Endothelial cell of umbilical vein (primary cell): Measurements from ENCODE around the gene DEGS2. TPM values are rescaled to one million over a fixed set of nuclear protein-coding genes. Genes with fewer than 3 reads are reported as not detected.

Experiments
- BruUV-seq: library from RNA; stranded (reverse); fragments of 400-500 nt; replicated peaks from 2 replicates; lab custom pipeline; 2021; lab: Mats Ljungman, UMichigan
- CTCF ChIA-PET: fragments of 300-600, 350-600 bp; sonication (Branson Sonifier 250); formaldehyde crosslinking; loops from one replicate; lab custom pipeline; 2021; ENCODE audit warnings: antibody characterized with exemption, inconsistent platforms; lab: Charles Lee
- POLR2A ChIA-PET: fragments of 300-600, 350-600 bp; sonication (Branson Sonifier 250); formaldehyde crosslinking; loops from one replicate; lab custom pipeline; 2021; ENCODE audit warnings: antibody characterized with exemption, inconsistent platforms; lab: Charles Lee
- DNase-seq: peaks from one replicate; pipeline ENCODE4 v3.0.0-alpha.2; 2011; ENCODE audit warnings: low read depth, low spot score
- FAIRE-seq: peaks from 2 replicates; lab custom pipeline; 2011; peaks lifted over from hg19 to GRCh38; lab: Jason Lieb, UNC
- H2AFZ ChIP-seq: 2 replicates; pipeline ENCODE4 v1.6.0; 2012; ENCODE audit warnings: low read depth, low read length, control low read depth, inconsistent platforms
- H3K27ac ChIP-seq: 2 replicates; pipeline ENCODE4 v1.5.1; 2011; ENCODE audit warnings: low read depth, mild to moderate bottlenecking, control low read depth, low read length, moderate library complexity; ENCODE audit not compliant: insufficient read depth
- H3K27me3 ChIP-seq, 2 experiments: 2 replicates each; pipeline versions ENCODE4 v1.6.0 to v1.6.1; 2011; ENCODE audit warnings: low read length in 2 of 2, mixed read lengths in 1 of 2; ENCODE audit not compliant: control insufficient read depth in 2 of 2, insufficient read depth in 2 of 2
- H3K36me3 ChIP-seq, 2 experiments: 2 replicates in 1 of 2; 3 replicates in 1 of 2; pipeline ENCODE4 v1.5.1; 2011; ENCODE audit warnings: low read length in 2 of 2, mild to moderate bottlenecking in 1 of 2, moderate library complexity in 1 of 2; ENCODE audit not compliant: control insufficient read depth in 2 of 2, insufficient read depth in 2 of 2; ENCODE audit errors: extremely low read depth in 1 of 2
- H3K4me1 ChIP-seq: 3 replicates; pipeline ENCODE4 v1.5.1; 2011; ENCODE audit warnings: mild to moderate bottlenecking, low read length; ENCODE audit not compliant: control insufficient read depth, insufficient read depth; ENCODE audit errors: extremely low read depth
- H3K4me2 ChIP-seq: 2 replicates; pipeline ENCODE4 v1.6.1; 2011; ENCODE audit warnings: low read length, control low read depth, mixed read lengths; ENCODE audit not compliant: insufficient read depth
- H3K4me3 ChIP-seq, 3 experiments: fragments of 200-600 bp in 1 of 3; sonication (generic), shearing (Covaris generic) in 1 of 3; replicated peaks in 1 of 3; 2 replicates each; pipeline ENCODE4 v1.5.1; 2011 to 2016; ENCODE audit warnings: control low read depth in 3 of 3, low read length in 3 of 3, mild to moderate bottlenecking in 2 of 3, inconsistent platforms in 1 of 3, low read depth in 1 of 3, moderate library complexity in 1 of 3; ENCODE audit not compliant: insufficient read depth in 1 of 3
- H3K79me2 ChIP-seq: 2 replicates; pipeline ENCODE4 v1.6.0; 2012; ENCODE audit warnings: low read length, inconsistent platforms; ENCODE audit not compliant: control insufficient read depth, insufficient read depth
- H3K9ac ChIP-seq: replicated peaks from 2 replicates; pipeline ENCODE3; 2011; ENCODE audit warnings: low read length, control low read depth; ENCODE audit not compliant: insufficient read depth; ENCODE audit errors: extremely low read depth
- H3K9me1 ChIP-seq: replicated peaks from 3 replicates; pipeline ENCODE4 v1.6.0; 2011; ENCODE audit warnings: mild to moderate bottlenecking, low read length; ENCODE audit not compliant: control insufficient read depth, insufficient read depth; ENCODE audit errors: extremely low read depth
- H3K9me3 ChIP-seq: replicated peaks from 2 replicates; pipeline ENCODE4 v1.5.1; 2012; ENCODE audit warnings: low read length, inconsistent platforms; ENCODE audit not compliant: control insufficient read depth, insufficient read depth
- H4K20me1 ChIP-seq: replicated peaks from 2 replicates; pipeline ENCODE3; 2011; ENCODE audit warnings: mild to moderate bottlenecking, low read length; ENCODE audit not compliant: control insufficient read depth, insufficient read depth; ENCODE audit errors: extremely low read depth
- EZH2 ChIP-seq: IDR thresholded peaks from 2 replicates; pipeline ENCODE4 v1.6.1; 2012; ENCODE audit warnings: borderline replicate concordance, low read depth, mild to moderate bottlenecking, moderate library complexity, low read length, inconsistent platforms; ENCODE audit not compliant: severe bottlenecking
- FOS ChIP-seq: IDR thresholded peaks from 2 replicates; pipeline ENCODE4 v1.6.1; 2011; ENCODE audit warnings: mild to moderate bottlenecking, low read length, moderate library complexity, borderline replicate concordance; ENCODE audit not compliant: insufficient read depth
- GATA2 ChIP-seq: IDR thresholded peaks from 2 replicates; pipeline ENCODE4 v1.7.0; 2011; ENCODE audit warnings: low read depth, mild to moderate bottlenecking, moderate library complexity, mixed read lengths, low read length; ENCODE audit not compliant: insufficient read length, insufficient read depth
- JUN ChIP-seq: IDR thresholded peaks from 2 replicates; pipeline ENCODE4 v1.6.1; 2011; ENCODE audit warnings: borderline replicate concordance, low read depth; ENCODE audit not compliant: insufficient read length, insufficient read depth
- MYC ChIP-seq: IDR thresholded peaks from one replicate; pipeline ENCODE4 v1.6.1; 2011; ENCODE audit warnings: mild to moderate bottlenecking, low read depth, low read length
- POLR2A ChIP-seq: IDR thresholded peaks from 2 replicates; pipeline ENCODE4 v1.6.1; 2012; ENCODE audit warnings: low read depth, mild to moderate bottlenecking, control low read depth, low read length
- POLR2AphosphoS5 ChIP-seq: IDR thresholded peaks from 2 replicates; pipeline ENCODE4 v1.6.1; 2012; ENCODE audit warnings: low read depth, mild to moderate bottlenecking, control low read depth, low read length, moderate library complexity; ENCODE audit not compliant: insufficient read depth
- dilution Hi-C: fragments of 300-500 bp; cut with MboI; formaldehyde crosslinking; loops from one replicate; pipeline ENCODE4 v1.15.0; 2019; ENCODE audit warnings: low sequenced_read_pairs; ENCODE audit not compliant: extremely low pct_ligation_motif_present
- intact Hi-C: fragments of 100-400 bp; cut with micrococcal nuclease; formaldehyde crosslinking; loops from one replicate; pipeline ENCODE4 v1.10.0; 2022
- polyA plus RNA-seq, 4 experiments: library from polyadenylated mRNA; depleted of rRNA in 3 of 4; stranded (reverse) in 3 of 4; unstranded in 1 of 4; fragments of >200 nt; gene quantifications; 2 replicates each; pipeline versions ENCODE4 v1.2.1 to v1.2.3, GENCODE V29; 2011 to 2012; ENCODE audit warnings: missing spikeins in 1 of 4
- total RNA-seq: library from RNA; stranded (reverse); gene quantifications from 2 replicates; pipeline ENCODE4 v1.2.3, GENCODE V29; 2021
- TF ChIP-seq, protein P1 (sequence below), 2 donors: IDR thresholded peaks; 1 replicate in 1 of 2; 2 replicates in 1 of 2; pipeline ENCODE4 v1.5.1; 2011; ENCODE audit warnings: low read length in 2 of 2, mild to moderate bottlenecking in 2 of 2, moderate library complexity in 2 of 2, control low read depth in 1 of 2, inconsistent platforms in 1 of 2, low read depth in 1 of 2; ENCODE audit not compliant: insufficient read depth in 1 of 2; ENCODE audit errors: extremely low read depth in 1 of 2
- TF ChIP-seq, protein P2 (sequence below): IDR thresholded peaks from 2 replicates; pipeline ENCODE4 v1.6.1; 2011; ENCODE audit not compliant: insufficient read depth, insufficient read length

Gene DEGS2
- total and polyA plus RNA-seq, 2 donors (not counting 3 experiments of a cell fraction or from before 2014, with no cell fraction given): 0.06 TPM; not detected in 1

GRCh38 chr14:100117026-100117425 lies 42.4 kb downstream of the DEGS2 start:
- dilution Hi-C loops: no loop called here
- no peak for TF ChIP-seq GATA2

GRCh38 chr14:100116134-100116533 lies 43.3 kb downstream of the DEGS2 start:
- ChIA-PET CTCF (interaction anchor here (0.9 to 2.9 kb wide), 5 partner anchors 8 to 77 kb away, joined by 3 to 15 read pairs (median 3); no protein-coding TSS in a partner anchor), POLR2A (no interaction called here)
- no peaks in the 10 kb centered on the region for H4K20me1 ChIP-seq
- no peak overlapping the region for H2AFZ ChIP-seq
- H3K4me1 ChIP-seq: no peaks in the 10 kb centered on the region
- DNase-seq (no peak), FAIRE-seq (no peak)
- BruUV-seq: no TSS peak
- H3K9ac ChIP-seq: no peak overlapping the region
- no peak overlapping the region for H3K27ac ChIP-seq
- no peak overlapping the region for H3K4me2 ChIP-seq
- H3K27me3 ChIP-seq: no peaks in the 10 kb centered on the region
- H3K79me2 ChIP-seq: no peaks in the 10 kb centered on the region
- intact Hi-C loops (no loop called here), dilution Hi-C loops (no loop called here)
- TF ChIP-seq MYC (no peak), EZH2 (no peak), GATA2 (no peak), POLR2AphosphoS5 (no peak), POLR2A (no peak), JUN (no peak), FOS (no peak)
- TF ChIP-seq, protein P1, sequence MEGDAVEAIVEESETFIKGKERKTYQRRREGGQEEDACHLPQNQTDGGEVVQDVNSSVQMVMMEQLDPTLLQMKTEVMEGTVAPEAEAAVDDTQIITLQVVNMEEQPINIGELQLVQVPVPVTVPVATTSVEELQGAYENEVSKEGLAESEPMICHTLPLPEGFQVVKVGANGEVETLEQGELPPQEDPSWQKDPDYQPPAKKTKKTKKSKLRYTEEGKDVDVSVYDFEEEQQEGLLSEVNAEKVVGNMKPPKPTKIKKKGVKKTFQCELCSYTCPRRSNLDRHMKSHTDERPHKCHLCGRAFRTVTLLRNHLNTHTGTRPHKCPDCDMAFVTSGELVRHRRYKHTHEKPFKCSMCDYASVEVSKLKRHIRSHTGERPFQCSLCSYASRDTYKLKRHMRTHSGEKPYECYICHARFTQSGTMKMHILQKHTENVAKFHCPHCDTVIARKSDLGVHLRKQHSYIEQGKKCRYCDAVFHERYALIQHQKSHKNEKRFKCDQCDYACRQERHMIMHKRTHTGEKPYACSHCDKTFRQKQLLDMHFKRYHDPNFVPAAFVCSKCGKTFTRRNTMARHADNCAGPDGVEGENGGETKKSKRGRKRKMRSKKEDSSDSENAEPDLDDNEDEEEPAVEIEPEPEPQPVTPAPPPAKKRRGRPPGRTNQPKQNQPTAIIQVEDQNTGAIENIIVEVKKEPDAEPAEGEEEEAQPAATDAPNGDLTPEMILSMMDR (IDR thresholded peaks at IDR 0.05; ENCODE audit: extremely low read depth in 1 of 2, insufficient read depth in 1 of 2, low read depth in 1 of 2, low read length in 2 of 2): no peak
- TF ChIP-seq, protein P2, sequence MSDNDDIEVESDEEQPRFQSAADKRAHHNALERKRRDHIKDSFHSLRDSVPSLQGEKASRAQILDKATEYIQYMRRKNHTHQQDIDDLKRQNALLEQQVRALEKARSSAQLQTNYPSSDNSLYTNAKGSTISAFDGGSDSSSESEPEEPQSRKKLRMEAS: no peak
- H3K9me3 ChIP-seq: no peaks in the 10 kb centered on the region
- no peaks in the 10 kb centered on the region for H3K36me3 ChIP-seq
- H3K9me1 ChIP-seq: no peaks in the 10 kb centered on the region
- no peak overlapping the region for H3K4me3 ChIP-seq

More at GRCh38 chr14:100117026-100117425, 42.4 kb downstream of the DEGS2 start:
- Histone ChIP-seq H3K36me3 (no peaks in the 10 kb centered on the region), H3K4me3 (no peak overlapping the region), H3K9me1 (no peaks in the 10 kb centered on the region), H3K9ac (no peak overlapping the region), H2AFZ (no peak overlapping the region), H3K27me3 (no peaks in the 10 kb centered on the region), H3K27ac (no peak overlapping the region), H3K79me2 (no peaks in the 10 kb centered on the region), H4K20me1 (no peaks in the 10 kb centered on the region), H3K4me1 (no peaks in the 10 kb centered on the region), H3K4me2 (no peak overlapping the region), H3K9me3 (no peaks in the 10 kb centered on the region)
- intact Hi-C loops: no loop called here
- no peak for FAIRE-seq
- DNase-seq: no peak
- no TSS peak for BruUV-seq
- POLR2A ChIA-PET: no interaction called here
- CTCF ChIA-PET: interaction anchor here (0.9 to 2.9 kb wide), 2 partner anchors 9 to 43 kb away, joined by 3 to 15 read pairs; no protein-coding TSS in a partner anchor
